ENCODE data around the gene RPL28. TPM values are rescaled to one million over a fixed set of nuclear protein-coding genes. Genes with fewer than 3 reads are reported as not detected.
A peak's percentile ranks its signal among the peaks of the same experiment; 100 is the strongest.

RPL28 gene
- total RNA-seq, 1 donor from 2014 or later, result 1,017 TPM

DNA sequence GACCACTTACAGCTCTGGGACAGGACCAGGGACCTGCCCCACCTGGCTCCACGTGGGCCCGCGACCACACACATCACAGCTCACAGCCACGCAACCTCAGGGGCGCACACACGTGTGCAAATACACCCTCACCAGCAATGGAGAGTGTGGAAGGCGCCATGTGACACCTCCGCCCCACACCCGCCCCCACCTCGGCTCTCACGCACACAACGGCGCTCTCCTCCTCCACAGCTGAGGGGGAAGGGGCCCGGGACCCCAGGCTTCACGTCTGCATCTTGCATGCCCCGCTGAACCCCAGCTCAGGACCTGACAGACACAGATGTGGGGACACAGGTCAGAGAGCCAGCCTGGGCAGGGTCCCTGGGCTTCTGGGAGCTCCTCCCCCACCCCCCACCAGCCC, 63.7 kb downstream of the RPL28 start:
- peaks cover 88% of the 10 kb centered on the region for H3K27me3 ChIP-seq
- TF ChIP-seq, protein P1, sequence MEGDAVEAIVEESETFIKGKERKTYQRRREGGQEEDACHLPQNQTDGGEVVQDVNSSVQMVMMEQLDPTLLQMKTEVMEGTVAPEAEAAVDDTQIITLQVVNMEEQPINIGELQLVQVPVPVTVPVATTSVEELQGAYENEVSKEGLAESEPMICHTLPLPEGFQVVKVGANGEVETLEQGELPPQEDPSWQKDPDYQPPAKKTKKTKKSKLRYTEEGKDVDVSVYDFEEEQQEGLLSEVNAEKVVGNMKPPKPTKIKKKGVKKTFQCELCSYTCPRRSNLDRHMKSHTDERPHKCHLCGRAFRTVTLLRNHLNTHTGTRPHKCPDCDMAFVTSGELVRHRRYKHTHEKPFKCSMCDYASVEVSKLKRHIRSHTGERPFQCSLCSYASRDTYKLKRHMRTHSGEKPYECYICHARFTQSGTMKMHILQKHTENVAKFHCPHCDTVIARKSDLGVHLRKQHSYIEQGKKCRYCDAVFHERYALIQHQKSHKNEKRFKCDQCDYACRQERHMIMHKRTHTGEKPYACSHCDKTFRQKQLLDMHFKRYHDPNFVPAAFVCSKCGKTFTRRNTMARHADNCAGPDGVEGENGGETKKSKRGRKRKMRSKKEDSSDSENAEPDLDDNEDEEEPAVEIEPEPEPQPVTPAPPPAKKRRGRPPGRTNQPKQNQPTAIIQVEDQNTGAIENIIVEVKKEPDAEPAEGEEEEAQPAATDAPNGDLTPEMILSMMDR (IDR thresholded peaks at IDR 0.05), result no peak
- no peak for TF ChIP-seq EZH2phosphoT487 (IDR thresholded peaks at IDR 0.05)
- TF ChIP-seq EZH2 (IDR thresholded peaks at IDR 0.05), result no peak

DNA sequence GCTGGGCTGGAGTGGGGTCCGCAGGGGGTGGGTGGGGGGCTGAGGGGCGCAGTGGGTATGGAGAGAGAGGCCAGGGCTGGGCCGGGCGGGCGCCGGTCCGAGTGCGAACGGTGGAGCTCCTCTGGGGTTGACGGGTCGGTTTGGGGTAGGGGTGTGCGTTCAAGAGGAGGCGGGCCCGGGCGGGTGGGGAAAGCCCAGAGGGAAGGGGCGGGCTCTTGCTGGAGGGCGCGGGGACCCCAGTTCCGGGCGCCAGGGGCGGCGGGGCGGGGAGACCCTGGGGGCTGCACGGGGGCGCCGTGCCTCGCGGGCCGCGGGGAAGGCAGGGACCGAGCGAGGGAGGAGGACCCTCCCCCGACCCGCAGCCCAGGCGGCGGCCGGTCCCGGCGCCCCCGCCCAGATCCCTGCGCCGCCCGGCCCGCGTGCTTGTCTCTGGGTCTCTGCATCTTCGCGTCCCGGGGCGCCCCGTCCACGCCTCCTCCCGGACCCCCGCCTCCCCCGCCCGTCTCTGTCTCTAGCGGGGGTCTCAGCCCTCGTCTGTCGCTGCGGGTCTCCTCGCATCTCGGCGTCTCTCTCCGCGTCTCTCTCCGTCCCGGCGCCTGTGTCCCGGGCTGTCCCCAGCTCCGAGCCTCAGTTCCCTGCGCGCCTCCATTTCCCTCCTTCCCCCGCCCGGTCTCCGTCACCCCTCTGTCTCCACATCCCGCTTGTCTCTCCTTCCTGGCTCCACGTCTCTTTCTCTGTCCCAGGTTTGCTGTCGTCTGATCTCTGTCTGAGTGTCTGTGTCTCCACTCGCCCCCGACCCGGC, 65.6 kb downstream of the RPL28 start:
- Mint-ChIP-seq H3K36me3 (no peaks in the 10 kb centered on the region), H3K4me3 (peak overlapping the region; percentile 87), H3K4me1 (peaks cover 13% of the 10 kb centered on the region), H3K27me3 (ENCODE audit: insufficient read depth, low read depth) (peaks cover 26% of the 10 kb centered on the region), H3K27ac (no peak overlapping the region), H3K9me3 (no peaks in the 10 kb centered on the region)
- H4K20me1 ChIP-seq (ENCODE audit: low read depth), result peaks cover 20% of the 10 kb centered on the region
- peaks cover 69% of the 10 kb centered on the region for H3K27me3 ChIP-seq
- H3K4me1 ChIP-seq, result peaks cover 11% of the 10 kb centered on the region
- no peaks in the 10 kb centered on the region for H3K9me3 ChIP-seq (ENCODE audit: low read depth)
- DNase-seq (ENCODE audit: low spot score), result peak; percentile 54
- H2AFZ ChIP-seq (replicated peaks), result peak overlapping the region; percentile 65
- no peak overlapping the region for H3K27ac ChIP-seq
- no peak overlapping the region for H3K9ac ChIP-seq
- H3K36me3 ChIP-seq, result no peaks in the 10 kb centered on the region
- peak overlapping the region; percentile 90 for H3K4me2 ChIP-seq
- no peaks in the 10 kb centered on the region for H3K79me2 ChIP-seq (ENCODE audit: low read depth)
- H3F3A ChIP-seq (ENCODE audit: low read depth), result peaks cover 26% of the 10 kb centered on the region
- peak; percentile 89 for TF ChIP-seq EZH2phosphoT487 (IDR thresholded peaks at IDR 0.05)
- TF ChIP-seq, protein P1 (IDR thresholded peaks at IDR 0.05), result no peak
- peak; percentile 93 for TF ChIP-seq EZH2 (IDR thresholded peaks at IDR 0.05)
- H3K4me3 ChIP-seq, result peak overlapping the region; percentile 53

More for the DNA sequence above, 63.7 kb downstream of the RPL28 start:
- Histone ChIP-seq H3K27ac (no peak overlapping the region), H2AFZ (replicated peaks) (no peak overlapping the region), H3K4me3 (no peak overlapping the region), H4K20me1 (ENCODE audit: low read depth) (peaks cover 18% of the 10 kb centered on the region), H3K4me2 (no peak overlapping the region), H3F3A (ENCODE audit: low read depth) (peaks cover 28% of the 10 kb centered on the region), H3K79me2 (ENCODE audit: low read depth) (no peaks in the 10 kb centered on the region), H3K4me1 (peaks cover 11% of the 10 kb centered on the region), H3K9ac (no peak overlapping the region), H3K36me3 (no peaks in the 10 kb centered on the region), H3K9me3 (ENCODE audit: low read depth) (no peaks in the 10 kb centered on the region)
- Mint-ChIP-seq H3K36me3 (no peaks in the 10 kb centered on the region), H3K4me3 (no peak overlapping the region), H3K4me1 (peaks cover 15% of the 10 kb centered on the region), H3K9me3 (peaks cover under 1% of the 10 kb centered on the region), H3K27ac (no peak overlapping the region), H3K27me3 (ENCODE audit: insufficient read depth, low read depth) (peaks cover 22% of the 10 kb centered on the region)
- DNase-seq (ENCODE audit: low spot score), result peak; percentile 44

DNA sequence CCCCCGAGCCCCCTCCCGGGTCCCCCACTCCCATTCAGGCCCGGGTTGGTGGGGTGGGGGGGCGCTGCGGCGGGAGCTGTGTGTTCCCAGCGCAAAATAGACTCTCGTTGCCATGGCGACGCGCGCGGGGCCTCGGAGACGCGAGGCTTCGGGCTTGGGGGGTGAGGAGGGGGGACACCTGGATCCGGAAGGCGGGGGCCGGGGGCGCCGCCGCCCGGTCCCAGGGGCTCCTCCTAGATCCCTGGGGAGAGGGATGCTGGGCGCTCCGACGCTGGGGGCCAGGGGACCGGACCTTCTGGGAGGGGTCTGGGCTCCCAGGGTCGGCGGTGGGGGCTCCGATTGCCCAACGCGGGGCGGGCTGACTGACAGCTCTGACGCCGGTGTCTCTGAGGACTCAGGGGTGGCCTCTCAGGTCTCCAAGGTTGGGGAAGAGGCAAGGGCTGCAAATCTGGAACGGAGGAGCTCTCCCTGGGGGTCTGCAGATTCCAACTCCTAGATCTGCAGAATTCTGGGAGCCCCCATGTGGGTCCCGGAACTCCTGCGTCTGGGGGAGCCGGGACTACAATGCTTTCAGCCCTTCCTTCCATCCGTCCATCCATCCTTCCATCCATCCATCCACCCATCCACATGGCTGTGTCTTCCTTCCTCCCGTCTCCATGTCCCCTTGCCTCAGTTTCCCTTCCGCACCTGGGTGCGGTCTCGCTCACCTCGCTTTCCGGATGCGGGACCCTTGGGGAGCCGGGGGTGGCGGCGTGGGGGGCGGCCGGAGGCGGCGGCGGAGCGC, 66.4 kb downstream of the RPL28 start:
- H3K4me3 Mint-ChIP-seq, result peak overlapping the region; percentile 87
- no peaks in the 10 kb centered on the region for H3K36me3 Mint-ChIP-seq
- H3K9me3 Mint-ChIP-seq, result no peaks in the 10 kb centered on the region
- H3K4me1 Mint-ChIP-seq, result peaks cover 13% of the 10 kb centered on the region
- Histone ChIP-seq H3K4me3 (peak overlapping the region; percentile 53), H3K4me1 (peaks cover 11% of the 10 kb centered on the region), H3F3A (ENCODE audit: low read depth) (peaks cover 21% of the 10 kb centered on the region), H3K27me3 (peaks cover 61% of the 10 kb centered on the region), H3K36me3 (no peaks in the 10 kb centered on the region), H3K9me3 (ENCODE audit: low read depth) (no peaks in the 10 kb centered on the region), H2AFZ (replicated peaks) (no peak overlapping the region), H3K79me2 (ENCODE audit: low read depth) (no peaks in the 10 kb centered on the region), H4K20me1 (ENCODE audit: low read depth) (peaks cover 20% of the 10 kb centered on the region), H3K27ac (no peak overlapping the region), H3K9ac (no peak overlapping the region), H3K4me2 (peak overlapping the region; percentile 90)
- no peak overlapping the region for H3K27ac Mint-ChIP-seq
- peak; percentile 72 for DNase-seq (ENCODE audit: low spot score)
- H3K27me3 Mint-ChIP-seq (ENCODE audit: insufficient read depth, low read depth), result peaks cover 26% of the 10 kb centered on the region
- TF ChIP-seq EZH2 (IDR thresholded peaks at IDR 0.05) (peak; percentile 76), EZH2phosphoT487 (IDR thresholded peaks at IDR 0.05) (peak; percentile 12)
- TF ChIP-seq, protein P1 (IDR thresholded peaks at IDR 0.05), result no peak

Other genes with a start within 250 kb of the RPL28 start
- 74.1 and 121 TPM in 2 replicates for gene TNNT1, start 236.7 kb upstream of the RPL28 start, total RNA-seq (ENCODE audit: low replicate concordance)
- 22.2 and 41.0 TPM in 2 replicates for gene TNNI3, start 228.2 kb upstream of the RPL28 start, total RNA-seq (ENCODE audit: low replicate concordance)
- 9.1 and 12.0 TPM in 2 replicates for gene DNAAF3, start 219.3 kb upstream of the RPL28 start, total RNA-seq (ENCODE audit: low replicate concordance)
- 0.22 TPM in 1 of 2 replicates, not detected in the other for gene SYT5, start 205.6 kb upstream of the RPL28 start, total RNA-seq (ENCODE audit: low replicate concordance)
- not detected in 2 replicates for gene PTPRH, start 176.4 kb upstream of the RPL28 start, total RNA-seq (ENCODE audit: low replicate concordance)
- 1.4 and 3.3 TPM in 2 replicates for gene TMEM86B, start 157.2 kb upstream of the RPL28 start, total RNA-seq (ENCODE audit: low replicate concordance)
- 13.1 and 40.4 TPM in 2 replicates for gene PPP6R1, start 126.9 kb upstream of the RPL28 start, total RNA-seq (ENCODE audit: low replicate concordance)
- 15.0 and 43.1 TPM in 2 replicates for gene HSPBP1, start 105.8 kb upstream of the RPL28 start, total RNA-seq (ENCODE audit: low replicate concordance)
- 24.1 and 43.1 TPM in 2 replicates for gene BRSK1, start 101.9 kb upstream of the RPL28 start, total RNA-seq (ENCODE audit: low replicate concordance)
- 0.62 TPM in 1 of 2 replicates, not detected in the other for gene TMEM150B, start 60.6 kb upstream of the RPL28 start, total RNA-seq (ENCODE audit: low replicate concordance)
- gene KMT5C, start 46.1 kb upstream of the RPL28 start, total RNA-seq (ENCODE audit: low replicate concordance), result 21.1 and 73.7 TPM in 2 replicates
- 0.77 TPM in 1 of 2 replicates, not detected in the other for gene COX6B2, start 31.2 kb upstream of the RPL28 start, total RNA-seq (ENCODE audit: low replicate concordance)
- 0.09 TPM in 1 of 2 replicates, not detected in the other for gene GARIN5B, start 22.7 kb upstream of the RPL28 start, total RNA-seq (ENCODE audit: low replicate concordance)
- gene IL11, start 15.5 kb upstream of the RPL28 start, total RNA-seq (ENCODE audit: low replicate concordance), result 0.06 and 0.62 TPM in 2 replicates
- gene TMEM190, start 9.1 kb upstream of the RPL28 start, total RNA-seq (ENCODE audit: low replicate concordance), result not detected in 2 replicates
- 0.15 TPM in 1 of 2 replicates, not detected in the other for gene TMEM238, start 1.6 kb upstream of the RPL28 start, total RNA-seq (ENCODE audit: low replicate concordance)
- gene UBE2S, start 21.9 kb downstream of the RPL28 start, total RNA-seq (ENCODE audit: low replicate concordance), result 118 and 159 TPM in 2 replicates
- gene SHISA7, start 57.4 kb downstream of the RPL28 start, total RNA-seq (ENCODE audit: low replicate concordance), result 0.09 and 0.21 TPM in 2 replicates
- 14.8 and 34.4 TPM in 2 replicates for gene ISOC2, start 75.7 kb downstream of the RPL28 start, total RNA-seq (ENCODE audit: low replicate concordance)
- not detected in 2 replicates for gene C19orf85, start 78.8 kb downstream of the RPL28 start, total RNA-seq (ENCODE audit: low replicate concordance)
- 5.0 TPM in 1 of 2 replicates, not detected in the other for gene ZNF628, start 90.7 kb downstream of the RPL28 start, total RNA-seq (ENCODE audit: low replicate concordance)
- gene NAT14, start 99.3 kb downstream of the RPL28 start, total RNA-seq (ENCODE audit: low replicate concordance), result 16.2 and 49.2 TPM in 2 replicates
- 0.56 TPM in 1 of 2 replicates, not detected in the other for gene SSC5D, start 102.5 kb downstream of the RPL28 start, total RNA-seq (ENCODE audit: low replicate concordance)
- gene SBK2, start 151.2 kb downstream of the RPL28 start, total RNA-seq (ENCODE audit: low replicate concordance), result 6.2 TPM in 1 of 2 replicates, not detected in the other
- 3.3 and 15.1 TPM in 2 replicates for gene SBK3, start 159.6 kb downstream of the RPL28 start, total RNA-seq (ENCODE audit: low replicate concordance)
- gene ZNF579, start 194.9 kb downstream of the RPL28 start, total RNA-seq (ENCODE audit: low replicate concordance), result 2.1 and 15.2 TPM in 2 replicates
- 4.8 and 10.8 TPM in 2 replicates for gene FIZ1, start 213.6 kb downstream of the RPL28 start, total RNA-seq (ENCODE audit: low replicate concordance)
- gene ZNF524, start 214.4 kb downstream of the RPL28 start, total RNA-seq (ENCODE audit: low replicate concordance), result 3.2 and 5.4 TPM in 2 replicates
- gene ZNF865, start 219.7 kb downstream of the RPL28 start, total RNA-seq (ENCODE audit: low replicate concordance), result 0.49 and 4.5 TPM in 2 replicates
- gene ZNF784, start 238.6 kb downstream of the RPL28 start, total RNA-seq (ENCODE audit: low replicate concordance), result 3.9 and 12.5 TPM in 2 replicates